Spinal cord (tissue), 10 donors: ENCODE results near the gene PLPPR5. TPM values are rescaled to one million over a fixed set of nuclear protein-coding genes. Genes with fewer than 3 reads are reported as not detected.

Experiments
- DNase-seq, 6 donors: peaks; one replicate each; pipeline versions ENCODE4 v3.0.0 to v3.0.0-alpha.2; 2013 to 2015; ENCODE audit warnings: low spot score in 6 of 6, low read depth in 4 of 6
- H3K27ac ChIP-seq: one replicate; pipeline ENCODE4 v1.5.1; 2013; ENCODE audit warnings: low read depth, low read length, control low read depth
- H3K27me3 ChIP-seq: one replicate; pipeline ENCODE4 v1.6.1; 2013; ENCODE audit warnings: low read length; ENCODE audit not compliant: control insufficient read depth, insufficient read depth
- H3K36me3 ChIP-seq: one replicate; pipeline ENCODE4 v1.6.1; 2013; ENCODE audit warnings: low read length; ENCODE audit not compliant: control insufficient read depth, insufficient read depth
- H3K4me1 ChIP-seq: one replicate; pipeline ENCODE4 v1.6.1; 2013; ENCODE audit warnings: low read length; ENCODE audit not compliant: control insufficient read depth, insufficient read depth
- H3K4me3 ChIP-seq: one replicate; pipeline ENCODE4 v1.5.1; 2013; ENCODE audit warnings: low read depth, low read length, control low read depth
- H3K9me3 ChIP-seq: one replicate; pipeline ENCODE4 v1.6.1; 2013; ENCODE audit warnings: low read length; ENCODE audit not compliant: control insufficient read depth, insufficient read depth
- WGBS: methylation state at CpG from one replicate; pipeline ENCODE4 v1.1.5; 2013; ENCODE audit warnings: missing lambda C conversion rate; ENCODE audit not compliant: insufficient coverage; 5-methylcytosine and 5-hydroxymethylcytosine counted together
- polyA plus RNA-seq, 2 donors: library from polyadenylated mRNA; unstranded; fragments of 120-200 nt; gene quantifications; one replicate each; pipeline ENCODE4 v1.2.1, GENCODE V29; 2013; ENCODE audit not compliant: insufficient read length in 2 of 2
- total RNA-seq, 2 donors: library from RNA; depleted of rRNA in 1 of 2; stranded (reverse); fragments of 120-200 nt in 1 of 2; fragments of >200 nt in 1 of 2; gene quantifications; one replicate each; pipeline versions ENCODE4 v1.2.3 to v1.2.4, GENCODE V29; 2013 to 2014
- donor health status: healthy.

PLPPR5 gene
- total and polyA plus RNA-seq, 4 donors = 4.5 to 19.2 (median 16.0) TPM

GRCh38 chr1:98947071-98947470 is 57.6 kb downstream of the PLPPR5 start:
- Histone ChIP-seq H3K4me1 (no peaks in the 10 kb centered on the region), H3K36me3 (no peaks in the 10 kb centered on the region), H3K9me3 (no peaks in the 10 kb centered on the region), H3K4me3 (no peak overlapping the region), H3K27me3 (no peaks in the 10 kb centered on the region), H3K27ac (no peak overlapping the region)
- no peak for DNase-seq
- WGBS = 100% methylated on average over 2 of the region's 3 CpGs

GRCh38 chr1:98940722-98941079 is 64.0 kb downstream of the PLPPR5 start:
- DNase-seq = no peak
- H3K4me1 ChIP-seq = no peaks in the 10 kb centered on the region
- no peaks in the 10 kb centered on the region for H3K27me3 ChIP-seq
- no peak overlapping the region for H3K4me3 ChIP-seq
- H3K27ac ChIP-seq = no peak overlapping the region
- no peaks in the 10 kb centered on the region for H3K9me3 ChIP-seq
- WGBS = 87% methylated on average over 4 of the region's 4 CpGs
- no peaks in the 10 kb centered on the region for H3K36me3 ChIP-seq

- Histone ChIP-seq H3K4me3 (no peak overlapping the region), H3K36me3 (no peaks in the 10 kb centered on the region), H3K9me3 (no peaks in the 10 kb centered on the region), H3K27me3 (no peaks in the 10 kb centered on the region), H3K4me1 (no peaks in the 10 kb centered on the region), H3K27ac (no peak overlapping the region)
- 87% methylated on average over 3 of the region's 4 CpGs for WGBS
- DNase-seq = no peak
Measured at GRCh38 chr1:98940069-98940721, 64.5 kb downstream of the PLPPR5 start.

DNA sequence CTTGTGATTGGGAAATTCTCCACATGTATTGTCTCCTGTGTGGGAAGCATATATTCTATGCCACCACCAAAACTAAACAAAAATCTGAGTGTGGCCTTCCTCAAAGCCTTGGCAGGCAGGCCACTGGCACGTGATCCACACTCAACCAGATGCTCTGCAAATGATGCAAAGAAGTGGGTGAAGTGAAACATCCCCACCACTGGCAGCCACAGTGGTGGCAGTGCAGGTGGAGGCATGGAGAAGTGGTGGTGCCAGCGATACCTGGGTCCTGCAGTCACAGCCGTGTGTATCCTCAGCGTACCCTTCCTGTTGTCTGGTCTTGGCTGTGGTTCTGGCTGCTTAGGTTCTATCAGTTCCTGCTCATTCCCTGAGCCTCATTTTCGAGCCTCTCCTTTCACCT is 65.2 kb downstream of the PLPPR5 start:
- no peak for DNase-seq
- no peaks in the 10 kb centered on the region for H3K36me3 ChIP-seq
- no peak overlapping the region for H3K27ac ChIP-seq
- no peaks in the 10 kb centered on the region for H3K9me3 ChIP-seq
- H3K27me3 ChIP-seq = no peaks in the 10 kb centered on the region
- WGBS = 91% methylated on average over 4 of the region's 5 CpGs
- H3K4me1 ChIP-seq = no peaks in the 10 kb centered on the region
- no peak overlapping the region for H3K4me3 ChIP-seq

GRCh38 chr1:98937347-98937746 is 67.3 kb downstream of the PLPPR5 start:
- Histone ChIP-seq H3K27ac (no peak overlapping the region), H3K9me3 (no peaks in the 10 kb centered on the region), H3K36me3 (no peaks in the 10 kb centered on the region), H3K4me1 (no peaks in the 10 kb centered on the region), H3K27me3 (no peaks in the 10 kb centered on the region), H3K4me3 (no peak overlapping the region)
- no peak for DNase-seq

DNA sequence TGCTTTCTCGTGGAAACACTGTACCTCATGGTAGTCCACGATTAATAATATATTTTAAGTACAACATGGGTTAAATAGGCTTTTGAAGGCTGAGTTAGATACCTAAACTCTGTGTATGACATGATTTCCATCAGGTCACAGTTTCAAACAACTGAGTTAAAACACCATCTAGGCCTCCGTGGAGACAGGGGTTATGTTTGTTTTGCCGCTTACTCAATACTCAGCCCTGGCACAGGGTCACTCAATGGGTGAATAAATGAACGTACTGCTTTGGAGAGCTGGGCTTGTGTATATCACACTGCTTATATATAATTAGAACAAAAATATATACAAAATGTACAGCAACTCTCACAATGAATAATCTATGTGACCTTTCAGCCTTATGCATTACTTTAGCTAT is 72.5 kb downstream of the PLPPR5 start:
- Histone ChIP-seq H3K36me3 (no peaks in the 10 kb centered on the region), H3K27me3 (no peaks in the 10 kb centered on the region), H3K9me3 (no peaks in the 10 kb centered on the region), H3K27ac (no peak overlapping the region), H3K4me3 (no peak overlapping the region), H3K4me1 (no peaks in the 10 kb centered on the region)
- WGBS = no CpG with 5 or more reads among the region's 5 CpGs
- no peak for DNase-seq

- Histone ChIP-seq H3K9me3 (no peaks in the 10 kb centered on the region), H3K36me3 (no peaks in the 10 kb centered on the region), H3K4me3 (no peak overlapping the region), H3K27me3 (no peaks in the 10 kb centered on the region), H3K27ac (no peak overlapping the region), H3K4me1 (no peaks in the 10 kb centered on the region)
- WGBS = 90% methylated on average over 4 of the region's 8 CpGs
- no peak for DNase-seq
Measured at GRCh38 chr1:98931128-98931835, 73.4 kb downstream of the PLPPR5 start.

- Histone ChIP-seq H3K4me3 (no peak overlapping the region), H3K27me3 (no peaks in the 10 kb centered on the region), H3K36me3 (no peaks in the 10 kb centered on the region), H3K27ac (no peak overlapping the region), H3K9me3 (no peaks in the 10 kb centered on the region), H3K4me1 (no peaks in the 10 kb centered on the region)
- peak in 2 of 6 donors; percentile 55 to 56 for DNase-seq
- WGBS = 100% methylated on average over 1 of the region's 1 CpG
Measured at GRCh38 chr1:98929437-98929836, 75.2 kb downstream of the PLPPR5 start.

DNA sequence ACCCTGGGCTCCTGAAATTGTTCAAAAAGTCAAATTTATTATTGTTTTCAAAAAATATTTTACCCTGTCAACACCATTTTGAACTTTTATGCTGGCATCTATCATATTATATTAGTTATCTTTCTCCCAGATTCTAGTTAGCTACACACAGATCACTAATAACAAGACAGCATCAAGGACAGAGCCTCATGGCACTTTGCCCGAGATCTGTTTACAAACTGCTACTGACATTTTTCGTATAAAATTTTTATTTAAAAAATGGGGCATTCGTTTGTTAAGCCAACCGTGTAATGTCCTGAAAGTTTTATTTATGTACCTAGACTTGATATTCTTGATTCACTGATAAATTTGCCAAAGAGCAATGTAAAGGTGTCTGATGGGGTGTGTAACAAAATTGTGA is 78.1 kb downstream of the PLPPR5 start:
- H3K36me3 ChIP-seq = no peaks in the 10 kb centered on the region
- no peak overlapping the region for H3K4me3 ChIP-seq
- no peak overlapping the region for H3K27ac ChIP-seq
- WGBS = 100% methylated on average over 1 of the region's 4 CpGs
- DNase-seq = no peak
- no peaks in the 10 kb centered on the region for H3K9me3 ChIP-seq
- H3K27me3 ChIP-seq = no peaks in the 10 kb centered on the region
- no peaks in the 10 kb centered on the region for H3K4me1 ChIP-seq

GRCh38 chr1:98924977-98925376 is 79.7 kb downstream of the PLPPR5 start:
- Histone ChIP-seq H3K4me3 (no peak overlapping the region), H3K27me3 (no peaks in the 10 kb centered on the region), H3K4me1 (no peaks in the 10 kb centered on the region), H3K9me3 (no peaks in the 10 kb centered on the region), H3K27ac (no peak overlapping the region), H3K36me3 (no peaks in the 10 kb centered on the region)
- 56% methylated on average over 1 of the region's 1 CpG for WGBS
- peak in 1 of 6 donors; percentile 20 for DNase-seq
